B cell (primary cell): ENCODE measurements around the gene C1orf174. TPM values are rescaled to one million over a fixed set of nuclear protein-coding genes. Genes with fewer than 3 reads are reported as not detected.

ENCODE experiments used
- ATAC-seq: fragments of 200-7000 bp; cut with Tn5 transposase; one replicate; pipeline ENCODE4 v1.10.0; 2021; ENCODE audit warnings: low read depth, mild to moderate bottlenecking, moderate number of reproducible peaks, moderate library complexity
- CTCF ChIA-PET: fragments of 350-600 bp; sonication (Branson Sonifier 250); formaldehyde crosslinking; loops from one replicate; lab custom pipeline; 2021; ENCODE audit warnings: antibody characterized with exemption, inconsistent platforms; lab: Charles Lee
- POLR2A ChIA-PET: fragments of 350-600 bp; sonication (Branson Sonifier 250); formaldehyde crosslinking; loops from one replicate; lab custom pipeline; 2021; ENCODE audit warnings: antibody characterized with exemption; lab: Charles Lee
- DNase-seq: peaks from one replicate; pipeline ENCODE4 v3.0.0; 2013
- H2AFZ ChIP-seq: 2 replicates; pipeline ENCODE4 v1.6.1; 2012; ENCODE audit warnings: mild to moderate bottlenecking, low read depth, low read length; ENCODE audit not compliant: insufficient read depth, poor library complexity, severe bottlenecking
- H3K27ac ChIP-seq, 2 donors: 1 replicate in 1 of 2; 2 replicates in 1 of 2; pipeline ENCODE4 v1.5.1; 2012 to 2013; ENCODE audit warnings: low read length in 2 of 2, mild to moderate bottlenecking in 2 of 2, moderate library complexity in 1 of 2
- H3K27me3 ChIP-seq, 4 experiments: fragments of 200-600 bp in 1 of 4; sonication (generic) in 1 of 4; replicated peaks in 1 of 4; 1 replicate in 2 of 4; 2 replicates in 2 of 4; pipeline versions ENCODE4 v1.6.1 to v1.7.0; 2013 to 2016; ENCODE audit warnings: low read length in 3 of 4, mild to moderate bottlenecking in 2 of 4, mixed read lengths in 1 of 4, moderate library complexity in 1 of 4; ENCODE audit not compliant: insufficient read depth in 4 of 4, control insufficient read depth in 3 of 4; ENCODE audit errors: control extremely low read depth in 1 of 4
- H3K36me3 ChIP-seq, 2 experiments: replicated peaks in 1 of 2; 1 replicate in 1 of 2; 2 replicates in 1 of 2; pipeline versions ENCODE4 v1.6.1 to v1.7.1; 2013; ENCODE audit warnings: low read length in 1 of 2; ENCODE audit not compliant: insufficient read depth in 2 of 2, control insufficient read depth in 1 of 2; ENCODE audit errors: control extremely low read depth in 1 of 2, extremely low read depth in 1 of 2
- H3K4me1 ChIP-seq, 2 donors: fragments of 200-600 bp in 1 of 2; sonication (generic) in 1 of 2; 1 replicate in 1 of 2; 2 replicates in 1 of 2; pipeline versions ENCODE4 v1.5.1 to v1.6.1; 2013 to 2017; ENCODE audit warnings: low read length in 2 of 2; ENCODE audit not compliant: control insufficient read depth in 2 of 2, insufficient read depth in 2 of 2
- H3K4me2 ChIP-seq: replicated peaks from 2 replicates; pipeline ENCODE3; 2012; ENCODE audit warnings: mild to moderate bottlenecking, low read depth, low read length; ENCODE audit not compliant: poor library complexity, severe bottlenecking
- H3K4me3 ChIP-seq, 5 experiments: fragments of 200-600 bp in 1 of 5; sonication (generic) in 1 of 5; 1 replicate in 3 of 5; 2 replicates in 2 of 5; pipeline versions ENCODE4 v1.5.1 to v1.7.0; 2011 to 2016; ENCODE audit warnings: low read length in 4 of 5, mild to moderate bottlenecking in 4 of 5, low read depth in 2 of 5, control low read depth in 1 of 5, moderate library complexity in 1 of 5; ENCODE audit not compliant: insufficient read depth in 1 of 5; ENCODE audit errors: control extremely low read depth in 1 of 5, extremely low read depth in 1 of 5
- H3K79me2 ChIP-seq: fragments of 200-600 bp; sonication (generic); one replicate; pipeline ENCODE4 v1.6.0; 2016; ENCODE audit warnings: low read length; ENCODE audit not compliant: control insufficient read depth, insufficient read depth
- H3K9ac ChIP-seq: fragments of 200-600 bp; sonication (generic); 2 replicates; pipeline ENCODE4 v1.6.1; 2017; ENCODE audit warnings: mild to moderate bottlenecking, low read length, moderate library complexity
- H3K9me3 ChIP-seq, 3 donors: one replicate each; pipeline versions ENCODE4 v1.6.1 to v1.7.1; 2013; ENCODE audit warnings: low read length in 2 of 3; ENCODE audit not compliant: control insufficient read depth in 2 of 3, insufficient read depth in 1 of 3; ENCODE audit errors: control extremely low read depth in 1 of 3
- H4K20me1 ChIP-seq: 2 replicates; pipeline ENCODE4 v1.6.0; 2012; ENCODE audit warnings: mild to moderate bottlenecking, low read length; ENCODE audit not compliant: insufficient read depth, control insufficient read depth, poor library complexity, severe bottlenecking
- H3K27ac Mint-ChIP-seq: one replicate; pipeline ENCODE4 v1.8.0; 2021; ENCODE audit warnings: mixed read lengths
- H3K27me3 Mint-ChIP-seq: one replicate; pipeline ENCODE4 v1.8.0; 2021; ENCODE audit warnings: mixed read lengths
- H3K4me1 Mint-ChIP-seq: one replicate; pipeline ENCODE4 v1.8.0; 2021; ENCODE audit warnings: mixed read lengths
- H3K4me3 Mint-ChIP-seq: one replicate; pipeline ENCODE4 v1.8.0; 2021; ENCODE audit warnings: mixed read lengths
- H3K9me3 Mint-ChIP-seq: one replicate; pipeline ENCODE4 v1.8.0; 2022; ENCODE audit warnings: mixed read lengths; ENCODE audit not compliant: insufficient read depth
- CTCF ChIP-seq: fragments of 200-600 bp; IDR thresholded peaks from one replicate; pipeline ENCODE4 v1.8.0; 2022; ENCODE audit warnings: antibody characterized with exemption, mild to moderate bottlenecking
- EZH2 ChIP-seq: IDR thresholded peaks from 2 replicates; pipeline ENCODE4 v1.6.1; 2012; ENCODE audit warnings: borderline replicate concordance, low read depth, mild to moderate bottlenecking, moderate library complexity, low read length; ENCODE audit not compliant: insufficient read depth, poor library complexity, severe bottlenecking
- WGBS: methylation state at CpG from one replicate; pipeline ENCODE4 v1.1.5; 2013; ENCODE audit warnings: missing lambda C conversion rate; ENCODE audit not compliant: insufficient coverage; 5-methylcytosine and 5-hydroxymethylcytosine counted together
- intact Hi-C: fragments of 100-400 bp; cut with micrococcal nuclease; formaldehyde crosslinking; loops from one replicate; pipeline ENCODE4 v1.10.0; 2022
- polyA plus RNA-seq: library from polyadenylated mRNA; depleted of rRNA; stranded (reverse); fragments of >200 nt; gene quantifications from 2 replicates; pipeline ENCODE4 v1.2.3, GENCODE V29; 2012
- total RNA-seq, 2 donors: library from RNA; stranded (reverse); fragments of 120-200 nt in 1 of 2; gene quantifications; 1 replicate in 1 of 2; 2 replicates in 1 of 2; pipeline versions ENCODE4 v1.2.3 to v1.2.4, GENCODE V29; 2013 to 2022

Gene C1orf174
- total and polyA plus RNA-seq, 2 donors (not counting 1 experiment from before 2014, with no cell fraction given) = 33.2 to 49.8 TPM

GRCh38 chr1:3939242-3940080 lies 39.4 kb upstream of the C1orf174 start:
- H3K9me3 Mint-ChIP-seq = peaks cover 7% of the 10 kb centered on the region
- CTCF ChIA-PET = interaction anchor here (0.9 to 1.2 kb wide), 2 partner anchors 13 to 28 kb away, joined by 3 to 5 read pairs; no protein-coding TSS in a partner anchor
- no peak for ATAC-seq

More at GRCh38 chr1:3939242-3940080, 39.4 kb upstream of the C1orf174 start:
- POLR2A ChIA-PET = no interaction called here
- H3K9ac ChIP-seq = no peak overlapping the region
- H3K27me3 Mint-ChIP-seq = peaks cover 14% of the 10 kb centered on the region
- H3K79me2 ChIP-seq = no peaks in the 10 kb centered on the region
- H3K4me1 Mint-ChIP-seq = no peaks in the 10 kb centered on the region
- no peak overlapping the region for H3K4me3 Mint-ChIP-seq
- no peak overlapping the region for H2AFZ ChIP-seq
- no peaks in the 10 kb centered on the region for H3K27me3 ChIP-seq
- H3K27ac ChIP-seq = no peak overlapping the region
- WGBS = 87% methylated on average over 10 of the region's 12 CpGs
- H3K36me3 ChIP-seq = no peaks in the 10 kb centered on the region
- H3K4me2 ChIP-seq = no peak overlapping the region
- no peaks in the 10 kb centered on the region for H4K20me1 ChIP-seq
- peaks cover 0 to 30% (median 7%) of the 10 kb centered on the region in 3 donors for H3K9me3 ChIP-seq
- H3K4me3 ChIP-seq = no peak overlapping the region
- H3K27ac Mint-ChIP-seq = no peak overlapping the region
- no peak for TF ChIP-seq CTCF
- no peak for TF ChIP-seq EZH2
- DNase-seq = no peak
- no peaks in the 10 kb centered on the region for H3K4me1 ChIP-seq
- intact Hi-C loops = no loop called here
